ENCODE measurements around the gene CD82.

DNA sequence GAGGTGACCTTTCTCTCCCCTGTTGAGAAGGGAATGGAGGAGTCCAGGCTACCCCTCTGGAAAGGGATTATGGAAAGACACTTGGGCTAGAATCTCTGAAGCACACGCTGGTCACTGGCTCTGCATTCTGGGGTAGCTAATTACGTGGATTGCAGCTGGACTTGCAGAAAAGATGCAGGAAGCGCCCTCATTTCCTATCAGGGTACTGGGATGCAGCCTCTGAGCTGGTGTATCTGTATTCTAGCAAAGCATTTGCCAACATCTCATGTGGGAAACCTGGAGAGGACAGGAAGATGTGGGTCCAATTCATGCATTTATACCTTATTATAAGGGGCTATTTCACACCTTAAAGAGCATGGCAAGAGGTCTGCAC, 44.3 kb downstream of the CD82 start:
- TF ChIP-seq CTCF (CRISPR knock-in tag; IDR thresholded peaks at IDR 0.05) (no peak), PHF5A (CRISPR knock-in tag; IDR thresholded peaks at IDR 0.05; ENCODE audit: low read depth, unreplicated experiment) (no peak), HOXA7 (CRISPR knock-in tag; IDR thresholded peaks at IDR 0.05) (no peak), MEF2D (CRISPR knock-in tag; IDR thresholded peaks at IDR 0.05) (no peak), ELF1 (CRISPR knock-in tag; IDR thresholded peaks at IDR 0.05) (no peak)
